ENCODE data around the gene CASP2. TPM values are rescaled to one million over a fixed set of nuclear protein-coding genes. Genes with fewer than 3 reads are reported as not detected.

CASP2 gene
- total and polyA plus RNA-seq, 2 of the 8 experiments (the other 6 are each of a cell fraction or from before 2014, with no cell fraction given): 23.7 to 35.3 TPM

DNA sequence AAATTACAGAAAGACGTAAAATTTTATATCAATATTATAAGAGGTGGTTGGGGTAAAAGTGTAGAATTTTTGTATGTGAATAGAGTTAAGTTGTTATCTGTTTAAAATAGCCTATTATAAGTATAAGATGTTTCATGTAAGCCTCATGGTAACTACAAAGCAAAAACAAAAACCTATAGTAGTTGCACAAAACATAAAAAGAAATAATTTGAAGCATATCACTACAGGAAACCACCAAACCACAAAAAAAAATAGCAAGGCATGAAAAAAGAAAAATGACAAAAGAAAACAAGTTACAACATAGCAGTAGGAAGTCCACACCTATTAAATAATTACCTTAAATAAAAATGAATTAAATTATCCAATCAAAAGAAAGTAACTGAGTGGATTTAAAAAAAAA lies 37.3 kb upstream of the CASP2 start:
- DNase-seq (ENCODE audit: low read depth in 1 of 2, low spot score in 2 of 2) (no peak), FAIRE-seq (no peak)
- H3K9ac ChIP-seq (replicated peaks in 1 of 4; ENCODE audit: extremely low read depth in 1 of 4, low read depth in 3 of 4, low read length in 3 of 4): no peak overlapping the region
- no peaks in the 10 kb centered on the region for H3K36me3 ChIP-seq (ENCODE audit: control insufficient read depth in 2 of 4, insufficient read depth in 4 of 4, low read length in 3 of 4)
- WGBS, 2 experiments (ENCODE audit: extremely low coverage in 1 of 2, insufficient coverage in 1 of 2, insufficient read length in 1 of 2, insufficient replicate concordance in 2 of 2, low coverage in 1 of 2, low lambda C conversion rate in 2 of 2, missing lambda C conversion rate in 1 of 2): 93% methylated on average over 1 of the region's 1 CpG; no CpG with 5 or more reads in 1 of the 2 experiments
- no peak overlapping the region for H2BK12ac ChIP-seq (ENCODE audit: low read depth, low read length)
- H2BK15ac ChIP-seq (ENCODE audit: low read length): no peak overlapping the region
- no peaks in the 10 kb centered on the region for H3K79me2 ChIP-seq (ENCODE audit: control insufficient read depth in 1 of 2, insufficient read depth in 2 of 2, low read length in 2 of 2)
- H2BK20ac ChIP-seq (ENCODE audit: low read length): no peak overlapping the region
- CTCF ChIA-PET (ENCODE audit: partially characterized antibody): interaction anchor here (1.7 to 6.6 kb wide), 2 partner anchors 11 to 49 kb away, joined by 5 to 41 read pairs; no protein-coding TSS in a partner anchor
- H4K8ac ChIP-seq (ENCODE audit: extremely low read depth, insufficient read depth, low read length): no peak overlapping the region
- H3K14ac ChIP-seq (ENCODE audit: insufficient read length): no peak overlapping the region
- no peak overlapping the region for H3K4me2 ChIP-seq (ENCODE audit: insufficient read depth in 1 of 2, low read depth in 2 of 2, low read length in 2 of 2)
- no peak overlapping the region for H3K18ac ChIP-seq (ENCODE audit: extremely low read depth, low read length)
- no peak for TF ChIP-seq RFX5 (IDR thresholded peaks at IDR 0.05; ENCODE audit: borderline replicate concordance, low read depth, low read length)
- TF ChIP-seq SAP30 (IDR thresholded peaks at IDR 0.05; ENCODE audit: insufficient read depth, insufficient replicate concordance, low read length): no peak
- no peak for TF ChIP-seq HDAC6 (IDR thresholded peaks at IDR 0.05; ENCODE audit: low read depth, low read length)
- H3K9me3 ChIP-seq (ENCODE audit: insufficient read depth in 2 of 2, low read depth in 1 of 2, low read length in 1 of 2): no peaks in the 10 kb centered on the region
- no peaks in the 10 kb centered on the region for H3K79me1 ChIP-seq (ENCODE audit: low read depth, low read length)
- no peak overlapping the region for H3K23ac ChIP-seq (ENCODE audit: insufficient read length)
- H3K4me3 ChIP-seq (ENCODE audit: extremely low read depth in 1 of 4, insufficient read depth in 2 of 4, low read depth in 3 of 4, low read length in 4 of 4): no peak overlapping the region
- no peak overlapping the region for H3K56ac ChIP-seq (replicated peaks; ENCODE audit: insufficient read length, low read depth, low read length)
- no peaks in the 10 kb centered on the region for H3K23me2 ChIP-seq (ENCODE audit: low read depth, low read length)
- H3K27ac ChIP-seq (ENCODE audit: low read depth, low read length): no peak overlapping the region
- POLR2A ChIA-PET (ENCODE audit: partially characterized antibody): no interaction called here
- no peak overlapping the region for H3K4ac ChIP-seq (replicated peaks; ENCODE audit: insufficient read length, low read depth, low read length)
- H4K5ac ChIP-seq (ENCODE audit: insufficient read length, low read depth, low read length): no peak overlapping the region
- no peaks in the 10 kb centered on the region; a peak in 1 of 7 replicates for H3K27me3 ChIP-seq (replicated peaks in 1 of 4; ENCODE audit: control insufficient read depth in 3 of 4, extremely low read depth in 1 of 4, insufficient read depth in 3 of 4, low read length in 3 of 4)
- H3K4me1 ChIP-seq (replicated peaks in 1 of 4; ENCODE audit: control insufficient read depth in 3 of 4, insufficient read depth in 4 of 4, low read length in 3 of 4): no peaks in the 10 kb centered on the region
- H2AK5ac ChIP-seq (ENCODE audit: low read depth, low read length): no peak overlapping the region
- no peaks in the 10 kb centered on the region for H4K20me1 ChIP-seq (replicated peaks in 1 of 2; ENCODE audit: control insufficient read depth in 1 of 2, insufficient read depth in 2 of 2, low read length in 2 of 2)
- no peak overlapping the region for H2BK5ac ChIP-seq (ENCODE audit: low read depth, low read length)
- H2AFZ ChIP-seq (ENCODE audit: low read length): no peak overlapping the region
- H2BK120ac ChIP-seq (replicated peaks; ENCODE audit: low read depth, low read length): no peak overlapping the region
- no peak overlapping the region for H4K91ac ChIP-seq (replicated peaks; ENCODE audit: insufficient read length, low read length)

Measured in H1 (cell line).